B cell (primary cell): ENCODE results near the gene HOXA11. TPM values are rescaled to one million over a fixed set of nuclear protein-coding genes. Genes with fewer than 3 reads are reported as not detected.
A peak's percentile ranks its signal among the peaks of the same experiment; 100 is the strongest.

Source experiments
- ATAC-seq: fragments of 200-7000 bp; cut with Tn5 transposase; one replicate; pipeline ENCODE4 v1.10.0; 2021; ENCODE audit warnings: low read depth, mild to moderate bottlenecking, moderate number of reproducible peaks, moderate library complexity
- CTCF ChIA-PET: fragments of 350-600 bp; sonication (Branson Sonifier 250); formaldehyde crosslinking; loops from one replicate; lab custom pipeline; 2021; ENCODE audit warnings: antibody characterized with exemption, inconsistent platforms; lab: Charles Lee
- POLR2A ChIA-PET: fragments of 350-600 bp; sonication (Branson Sonifier 250); formaldehyde crosslinking; loops from one replicate; lab custom pipeline; 2021; ENCODE audit warnings: antibody characterized with exemption; lab: Charles Lee
- DNase-seq: peaks from one replicate; pipeline ENCODE4 v3.0.0; 2013
- H2AFZ ChIP-seq: 2 replicates; pipeline ENCODE4 v1.6.1; 2012; ENCODE audit warnings: mild to moderate bottlenecking, low read depth, low read length; ENCODE audit not compliant: insufficient read depth, poor library complexity, severe bottlenecking
- H3K27ac ChIP-seq, 2 donors: 1 replicate in 1 of 2; 2 replicates in 1 of 2; pipeline ENCODE4 v1.5.1; 2012 to 2013; ENCODE audit warnings: low read length in 2 of 2, mild to moderate bottlenecking in 2 of 2, moderate library complexity in 1 of 2
- H3K27me3 ChIP-seq, 4 experiments: fragments of 200-600 bp in 1 of 4; sonication (generic) in 1 of 4; replicated peaks in 1 of 4; 1 replicate in 2 of 4; 2 replicates in 2 of 4; pipeline versions ENCODE4 v1.6.1 to v1.7.0; 2013 to 2016; ENCODE audit warnings: low read length in 3 of 4, mild to moderate bottlenecking in 2 of 4, mixed read lengths in 1 of 4, moderate library complexity in 1 of 4; ENCODE audit not compliant: insufficient read depth in 4 of 4, control insufficient read depth in 3 of 4; ENCODE audit errors: control extremely low read depth in 1 of 4
- H3K36me3 ChIP-seq, 2 experiments: replicated peaks in 1 of 2; 1 replicate in 1 of 2; 2 replicates in 1 of 2; pipeline versions ENCODE4 v1.6.1 to v1.7.1; 2013; ENCODE audit warnings: low read length in 1 of 2; ENCODE audit not compliant: insufficient read depth in 2 of 2, control insufficient read depth in 1 of 2; ENCODE audit errors: control extremely low read depth in 1 of 2, extremely low read depth in 1 of 2
- H3K4me1 ChIP-seq, 2 donors: fragments of 200-600 bp in 1 of 2; sonication (generic) in 1 of 2; 1 replicate in 1 of 2; 2 replicates in 1 of 2; pipeline versions ENCODE4 v1.5.1 to v1.6.1; 2013 to 2017; ENCODE audit warnings: low read length in 2 of 2; ENCODE audit not compliant: control insufficient read depth in 2 of 2, insufficient read depth in 2 of 2
- H3K4me2 ChIP-seq: replicated peaks from 2 replicates; pipeline ENCODE3; 2012; ENCODE audit warnings: mild to moderate bottlenecking, low read depth, low read length; ENCODE audit not compliant: poor library complexity, severe bottlenecking
- H3K4me3 ChIP-seq, 5 experiments: fragments of 200-600 bp in 1 of 5; sonication (generic) in 1 of 5; 1 replicate in 3 of 5; 2 replicates in 2 of 5; pipeline versions ENCODE4 v1.5.1 to v1.7.0; 2011 to 2016; ENCODE audit warnings: low read length in 4 of 5, mild to moderate bottlenecking in 4 of 5, low read depth in 2 of 5, control low read depth in 1 of 5, moderate library complexity in 1 of 5; ENCODE audit not compliant: insufficient read depth in 1 of 5; ENCODE audit errors: control extremely low read depth in 1 of 5, extremely low read depth in 1 of 5
- H3K79me2 ChIP-seq: fragments of 200-600 bp; sonication (generic); one replicate; pipeline ENCODE4 v1.6.0; 2016; ENCODE audit warnings: low read length; ENCODE audit not compliant: control insufficient read depth, insufficient read depth
- H3K9ac ChIP-seq: fragments of 200-600 bp; sonication (generic); 2 replicates; pipeline ENCODE4 v1.6.1; 2017; ENCODE audit warnings: mild to moderate bottlenecking, low read length, moderate library complexity
- H3K9me3 ChIP-seq, 3 donors: one replicate each; pipeline versions ENCODE4 v1.6.1 to v1.7.1; 2013; ENCODE audit warnings: low read length in 2 of 3; ENCODE audit not compliant: control insufficient read depth in 2 of 3, insufficient read depth in 1 of 3; ENCODE audit errors: control extremely low read depth in 1 of 3
- H4K20me1 ChIP-seq: 2 replicates; pipeline ENCODE4 v1.6.0; 2012; ENCODE audit warnings: mild to moderate bottlenecking, low read length; ENCODE audit not compliant: insufficient read depth, control insufficient read depth, poor library complexity, severe bottlenecking
- H3K27ac Mint-ChIP-seq: one replicate; pipeline ENCODE4 v1.8.0; 2021; ENCODE audit warnings: mixed read lengths
- H3K27me3 Mint-ChIP-seq: one replicate; pipeline ENCODE4 v1.8.0; 2021; ENCODE audit warnings: mixed read lengths
- H3K4me1 Mint-ChIP-seq: one replicate; pipeline ENCODE4 v1.8.0; 2021; ENCODE audit warnings: mixed read lengths
- H3K4me3 Mint-ChIP-seq: one replicate; pipeline ENCODE4 v1.8.0; 2021; ENCODE audit warnings: mixed read lengths
- H3K9me3 Mint-ChIP-seq: one replicate; pipeline ENCODE4 v1.8.0; 2022; ENCODE audit warnings: mixed read lengths; ENCODE audit not compliant: insufficient read depth
- CTCF ChIP-seq: fragments of 200-600 bp; IDR thresholded peaks from one replicate; pipeline ENCODE4 v1.8.0; 2022; ENCODE audit warnings: antibody characterized with exemption, mild to moderate bottlenecking
- EZH2 ChIP-seq: IDR thresholded peaks from 2 replicates; pipeline ENCODE4 v1.6.1; 2012; ENCODE audit warnings: borderline replicate concordance, low read depth, mild to moderate bottlenecking, moderate library complexity, low read length; ENCODE audit not compliant: insufficient read depth, poor library complexity, severe bottlenecking
- WGBS: methylation state at CpG from one replicate; pipeline ENCODE4 v1.1.5; 2013; ENCODE audit warnings: missing lambda C conversion rate; ENCODE audit not compliant: insufficient coverage; 5-methylcytosine and 5-hydroxymethylcytosine counted together
- intact Hi-C: fragments of 100-400 bp; cut with micrococcal nuclease; formaldehyde crosslinking; loops from one replicate; pipeline ENCODE4 v1.10.0; 2022
- polyA plus RNA-seq: library from polyadenylated mRNA; depleted of rRNA; stranded (reverse); fragments of >200 nt; gene quantifications from 2 replicates; pipeline ENCODE4 v1.2.3, GENCODE V29; 2012
- total RNA-seq, 2 donors: library from RNA; stranded (reverse); fragments of 120-200 nt in 1 of 2; gene quantifications; 1 replicate in 1 of 2; 2 replicates in 1 of 2; pipeline versions ENCODE4 v1.2.3 to v1.2.4, GENCODE V29; 2013 to 2022

Gene HOXA11
- total and polyA plus RNA-seq, 2 donors (not counting 1 experiment from before 2014, with no cell fraction given): not detected

- Mint-ChIP-seq H3K4me3 (no peak overlapping the region), H3K27ac (no peak overlapping the region), H3K27me3 (peaks cover 74% of the 10 kb centered on the region), H3K4me1 (peaks cover 16% of the 10 kb centered on the region), H3K9me3 (no peaks in the 10 kb centered on the region)
- no peaks in the 10 kb centered on the region for H4K20me1 ChIP-seq
- H3K9me3 ChIP-seq: peaks cover 0 to 15% (median 0%) of the 10 kb centered on the region in 3 donors
- H3K4me3 ChIP-seq: no peak overlapping the region
- ChIA-PET CTCF (interaction anchor here (1.1 kb wide), 1 partner anchor 7 kb away, joined by 3 read pairs; no protein-coding TSS in a partner anchor), POLR2A (no interaction called here)
- peak; percentile 7 for TF ChIP-seq CTCF
- no peak for TF ChIP-seq EZH2
- intact Hi-C loops: no loop called here
- H3K9ac ChIP-seq: no peak overlapping the region
- peaks cover 15 to 19% of the 10 kb centered on the region in 2 donors for H3K4me1 ChIP-seq
- H3K27ac ChIP-seq: no peak overlapping the region
- no peak overlapping the region for H3K4me2 ChIP-seq
- H3K27me3 ChIP-seq: peaks cover 2 to 82% (median 47%) of the 10 kb centered on the region in 4 experiments
- H2AFZ ChIP-seq: no peak overlapping the region
- no peaks in the 10 kb centered on the region for H3K79me2 ChIP-seq
- DNase-seq (no peak), ATAC-seq (no peak)
- no peaks in the 10 kb centered on the region for H3K36me3 ChIP-seq
Measured at GRCh38 chr7:27217951-27218350, 32.9 kb upstream of the HOXA11 start.

DNA sequence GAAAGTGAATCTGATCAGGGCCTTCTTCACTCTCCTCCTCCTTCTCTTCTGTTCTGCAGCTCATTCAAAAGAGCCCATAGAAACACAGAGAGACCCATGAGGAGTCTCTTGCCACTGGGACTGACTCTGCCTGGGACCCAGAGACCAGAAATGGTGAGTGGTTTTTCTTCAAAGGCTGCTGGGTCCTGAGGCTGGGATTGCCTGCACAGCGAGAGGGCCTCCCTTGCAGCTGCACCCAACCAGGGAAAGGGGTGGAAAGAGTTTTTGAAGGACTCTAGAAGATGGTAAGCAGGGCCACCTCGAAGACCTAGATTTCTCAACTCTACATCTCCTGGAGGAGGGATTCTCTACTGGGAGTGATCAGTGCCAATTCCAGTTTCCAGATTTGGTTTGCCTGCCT lies 30.3 kb upstream of the HOXA11 start:
- Histone ChIP-seq H3K27ac (no peak overlapping the region), H2AFZ (no peak overlapping the region), H3K4me3 (no peak overlapping the region), H3K4me2 (no peak overlapping the region), H3K4me1 (peaks cover 21 to 27% of the 10 kb centered on the region in 2 donors), H3K9ac (no peak overlapping the region), H3K36me3 (no peaks in the 10 kb centered on the region), H3K9me3 (peaks cover 0 to 18% (median 0%) of the 10 kb centered on the region in 3 donors), H4K20me1 (no peaks in the 10 kb centered on the region), H3K79me2 (no peaks in the 10 kb centered on the region), H3K27me3 (peaks cover 0 to 86% (median 50%) of the 10 kb centered on the region in 4 experiments)
- intact Hi-C loops: no loop called here
- peaks cover 20% of the 10 kb centered on the region for H3K4me1 Mint-ChIP-seq
- WGBS: 80% methylated on average over 1 of the region's 2 CpGs
- ChIA-PET POLR2A (no interaction called here), CTCF (no interaction called here)
- TF ChIP-seq CTCF (no peak), EZH2 (no peak)
- H3K27ac Mint-ChIP-seq: no peak overlapping the region
- no peaks in the 10 kb centered on the region for H3K9me3 Mint-ChIP-seq
- ATAC-seq (no peak), DNase-seq (no peak)
- H3K27me3 Mint-ChIP-seq: peaks cover 73% of the 10 kb centered on the region
- no peak overlapping the region for H3K4me3 Mint-ChIP-seq
